Measurements from ENCODE around the gene SLC16A10. TPM values are rescaled to one million over a fixed set of nuclear protein-coding genes. Genes with fewer than 3 reads are reported as not detected.

The SLC16A10 gene
- total and polyA plus RNA-seq, 2 of the 4 experiments (the other 2 are of a cell fraction): not detected

GRCh38 chr6:111258010-111258409, 170.7 kb downstream of the SLC16A10 start:
- Histone ChIP-seq H3K4ac (ENCODE audit: low read depth, low read length) (no peak overlapping the region), H3K36me3 (ENCODE audit: control insufficient read depth, insufficient read depth, low read length) (no peaks in the 10 kb centered on the region), H3K56ac (ENCODE audit: extremely low read depth, insufficient read depth, low read length) (no peak overlapping the region), H3K4me2 (ENCODE audit: low read depth, low read length) (no peak overlapping the region), H2BK20ac (ENCODE audit: low read depth, low read length) (no peak overlapping the region), H3K14ac (replicated peaks; ENCODE audit: low read depth, low read length) (no peak overlapping the region), H4K20me1 (ENCODE audit: insufficient read depth, low read length) (no peaks in the 10 kb centered on the region), H2BK15ac (ENCODE audit: low read depth, low read length) (no peak overlapping the region), H4K91ac (ENCODE audit: insufficient read depth, low read depth, low read length) (no peak overlapping the region), H4K5ac (ENCODE audit: low read depth, low read length) (no peak overlapping the region), H2AK5ac (ENCODE audit: low read depth, low read length) (no peak overlapping the region), H2AFZ (replicated peaks; ENCODE audit: low read length, poor library complexity) (no peak overlapping the region), H3K4me3 (ENCODE audit: insufficient read depth, low read depth, low read length) (no peak overlapping the region), H3K27ac (ENCODE audit: insufficient read depth, low read length) (no peak overlapping the region), H3K4me1 (ENCODE audit: control insufficient read depth, insufficient read depth, low read length) (peaks cover 6% of the 10 kb centered on the region), H3K23ac (ENCODE audit: low read depth, low read length) (no peak overlapping the region), H3K9me1 (ENCODE audit: insufficient read depth, low read length) (no peaks in the 10 kb centered on the region), H3K79me1 (ENCODE audit: low read depth in 1 of 2, low read length in 2 of 2) (peaks cover 3 to 28% of the 10 kb centered on the region in 2 experiments; a peak in 3 of 4 replicates), H2AK9ac (replicated peaks; ENCODE audit: low read depth, low read length, poor library complexity) (no peak overlapping the region), H2BK120ac (ENCODE audit: low read depth, low read length) (no peak overlapping the region), H2BK5ac (ENCODE audit: low read depth, low read length, poor library complexity, severe bottlenecking) (no peak overlapping the region), H3K9me3 (ENCODE audit: control insufficient read depth, insufficient read depth, low read length) (no peaks in the 10 kb centered on the region), H4K8ac (ENCODE audit: low read depth in 2 of 2, low read length in 2 of 2) (0 out of 4 replicates have a peak overlapping the region, but pooled peaks of 1 of the 2 experiments have one; percentile 42), H3K9ac (ENCODE audit: low read depth, low read length) (no peak overlapping the region), H3K18ac (ENCODE audit: low read depth, low read length) (no peak overlapping the region), H3K27me3 (ENCODE audit: control insufficient read depth, insufficient read depth, low read length) (no peaks in the 10 kb centered on the region)
- ATAC-seq (ENCODE audit: low read depth): no peak
- DNase-seq: no peak
- intact Hi-C loops (cut with micrococcal nuclease): loop anchor here (2.0 to 5.0 kb wide), 4 partner anchors 201 to 385 kb away; partner anchors contain the start of gene REV3L
- BruUV-seq (replicated peaks): no TSS peak
- WGBS, 2 experiments (ENCODE audit: extremely low coverage in 2 of 2, insufficient read length in 1 of 2): 100% methylated on average over 1 of the region's 13 CpGs; no CpG with 5 or more reads in 1 of the 2 experiments
- ChIA-PET CTCF (interaction anchor here (1.0 to 1.9 kb wide), 5 partner anchors 9 to 221 kb away, joined by 3 to 5 read pairs (median 5); no protein-coding TSS in a partner anchor), POLR2A (ENCODE audit: unreplicated experiment) (no interaction called here)
- no peak for TF ChIP-seq MAFK (IDR thresholded peaks at IDR 0.05; ENCODE audit: low read depth, low read length)
- TF ChIP-seq BHLHE40 (IDR thresholded peaks at IDR 0.05; ENCODE audit: low read depth, low read length): no peak
- TF ChIP-seq ELK1 (IDR thresholded peaks at IDR 0.05; ENCODE audit: borderline replicate concordance, low read depth, low read length): no peak
- TF ChIP-seq RFX5 (IDR thresholded peaks at IDR 0.05; ENCODE audit: low read depth, low read length): no peak
- TF ChIP-seq CHD1 (IDR thresholded peaks at IDR 0.05; ENCODE audit: low read depth, low read length): no peak
- TF ChIP-seq SMC3 (IDR thresholded peaks at IDR 0.05; ENCODE audit: low read depth, low read length): no peak
- TF ChIP-seq, protein P1, sequence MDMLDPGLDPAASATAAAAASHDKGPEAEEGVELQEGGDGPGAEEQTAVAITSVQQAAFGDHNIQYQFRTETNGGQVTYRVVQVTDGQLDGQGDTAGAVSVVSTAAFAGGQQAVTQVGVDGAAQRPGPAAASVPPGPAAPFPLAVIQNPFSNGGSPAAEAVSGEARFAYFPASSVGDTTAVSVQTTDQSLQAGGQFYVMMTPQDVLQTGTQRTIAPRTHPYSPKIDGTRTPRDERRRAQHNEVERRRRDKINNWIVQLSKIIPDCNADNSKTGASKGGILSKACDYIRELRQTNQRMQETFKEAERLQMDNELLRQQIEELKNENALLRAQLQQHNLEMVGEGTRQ (IDR thresholded peaks at IDR 0.05; ENCODE audit: low read depth, low read length): no peak
- TF ChIP-seq MXI1 (IDR thresholded peaks at IDR 0.05; ENCODE audit: borderline replicate concordance, low read depth, low read length): no peak
- TF ChIP-seq CEBPB (IDR thresholded peaks at IDR 0.05; ENCODE audit: low read depth, low read length): no peak
- no peak for TF ChIP-seq FOS (IDR thresholded peaks at IDR 0.05; ENCODE audit: low read depth, low read length)
- no peak for TF ChIP-seq RAD21 (IDR thresholded peaks at IDR 0.05; ENCODE audit: low read length)
- TF ChIP-seq NFE2L2 (IDR thresholded peaks at IDR 0.05; ENCODE audit: low read depth, low read length): no peak
- dilution Hi-C loops (cut with HindIII; ENCODE audit: low sequenced_read_pairs, unreplicated experiment): no loop called here
- in situ Hi-C loops (cut with MboI; ENCODE audit: low sequenced_read_pairs): no loop called here
